B cell (primary cell): ENCODE measurements around the gene TNFRSF6B. TPM values are rescaled to one million over a fixed set of nuclear protein-coding genes. Genes with fewer than 3 reads are reported as not detected.
A peak's percentile ranks its signal among the peaks of the same experiment; 100 is the strongest.

Experiments
- ATAC-seq: fragments of 200-7000 bp; cut with Tn5 transposase; one replicate; pipeline ENCODE4 v1.10.0; 2021; ENCODE audit warnings: low read depth, mild to moderate bottlenecking, moderate number of reproducible peaks, moderate library complexity
- CTCF ChIA-PET: fragments of 350-600 bp; sonication (Branson Sonifier 250); formaldehyde crosslinking; loops from one replicate; lab custom pipeline; 2021; ENCODE audit warnings: antibody characterized with exemption, inconsistent platforms; lab: Charles Lee
- POLR2A ChIA-PET: fragments of 350-600 bp; sonication (Branson Sonifier 250); formaldehyde crosslinking; loops from one replicate; lab custom pipeline; 2021; ENCODE audit warnings: antibody characterized with exemption; lab: Charles Lee
- DNase-seq: peaks from one replicate; pipeline ENCODE4 v3.0.0; 2013
- H2AFZ ChIP-seq: 2 replicates; pipeline ENCODE4 v1.6.1; 2012; ENCODE audit warnings: mild to moderate bottlenecking, low read depth, low read length; ENCODE audit not compliant: insufficient read depth, poor library complexity, severe bottlenecking
- H3K27ac ChIP-seq, 2 donors: 1 replicate in 1 of 2; 2 replicates in 1 of 2; pipeline ENCODE4 v1.5.1; 2012 to 2013; ENCODE audit warnings: low read length in 2 of 2, mild to moderate bottlenecking in 2 of 2, moderate library complexity in 1 of 2
- H3K27me3 ChIP-seq, 4 experiments: fragments of 200-600 bp in 1 of 4; sonication (generic) in 1 of 4; replicated peaks in 1 of 4; 1 replicate in 2 of 4; 2 replicates in 2 of 4; pipeline versions ENCODE4 v1.6.1 to v1.7.0; 2013 to 2016; ENCODE audit warnings: low read length in 3 of 4, mild to moderate bottlenecking in 2 of 4, mixed read lengths in 1 of 4, moderate library complexity in 1 of 4; ENCODE audit not compliant: insufficient read depth in 4 of 4, control insufficient read depth in 3 of 4; ENCODE audit errors: control extremely low read depth in 1 of 4
- H3K36me3 ChIP-seq, 2 experiments: replicated peaks in 1 of 2; 1 replicate in 1 of 2; 2 replicates in 1 of 2; pipeline versions ENCODE4 v1.6.1 to v1.7.1; 2013; ENCODE audit warnings: low read length in 1 of 2; ENCODE audit not compliant: insufficient read depth in 2 of 2, control insufficient read depth in 1 of 2; ENCODE audit errors: control extremely low read depth in 1 of 2, extremely low read depth in 1 of 2
- H3K4me1 ChIP-seq, 2 donors: fragments of 200-600 bp in 1 of 2; sonication (generic) in 1 of 2; 1 replicate in 1 of 2; 2 replicates in 1 of 2; pipeline versions ENCODE4 v1.5.1 to v1.6.1; 2013 to 2017; ENCODE audit warnings: low read length in 2 of 2; ENCODE audit not compliant: control insufficient read depth in 2 of 2, insufficient read depth in 2 of 2
- H3K4me2 ChIP-seq: replicated peaks from 2 replicates; pipeline ENCODE3; 2012; ENCODE audit warnings: mild to moderate bottlenecking, low read depth, low read length; ENCODE audit not compliant: poor library complexity, severe bottlenecking
- H3K4me3 ChIP-seq, 5 experiments: fragments of 200-600 bp in 1 of 5; sonication (generic) in 1 of 5; 1 replicate in 3 of 5; 2 replicates in 2 of 5; pipeline versions ENCODE4 v1.5.1 to v1.7.0; 2011 to 2016; ENCODE audit warnings: low read length in 4 of 5, mild to moderate bottlenecking in 4 of 5, low read depth in 2 of 5, control low read depth in 1 of 5, moderate library complexity in 1 of 5; ENCODE audit not compliant: insufficient read depth in 1 of 5; ENCODE audit errors: control extremely low read depth in 1 of 5, extremely low read depth in 1 of 5
- H3K79me2 ChIP-seq: fragments of 200-600 bp; sonication (generic); one replicate; pipeline ENCODE4 v1.6.0; 2016; ENCODE audit warnings: low read length; ENCODE audit not compliant: control insufficient read depth, insufficient read depth
- H3K9ac ChIP-seq: fragments of 200-600 bp; sonication (generic); 2 replicates; pipeline ENCODE4 v1.6.1; 2017; ENCODE audit warnings: mild to moderate bottlenecking, low read length, moderate library complexity
- H3K9me3 ChIP-seq, 3 donors: one replicate each; pipeline versions ENCODE4 v1.6.1 to v1.7.1; 2013; ENCODE audit warnings: low read length in 2 of 3; ENCODE audit not compliant: control insufficient read depth in 2 of 3, insufficient read depth in 1 of 3; ENCODE audit errors: control extremely low read depth in 1 of 3
- H4K20me1 ChIP-seq: 2 replicates; pipeline ENCODE4 v1.6.0; 2012; ENCODE audit warnings: mild to moderate bottlenecking, low read length; ENCODE audit not compliant: insufficient read depth, control insufficient read depth, poor library complexity, severe bottlenecking
- H3K27ac Mint-ChIP-seq: one replicate; pipeline ENCODE4 v1.8.0; 2021; ENCODE audit warnings: mixed read lengths
- H3K27me3 Mint-ChIP-seq: one replicate; pipeline ENCODE4 v1.8.0; 2021; ENCODE audit warnings: mixed read lengths
- H3K4me1 Mint-ChIP-seq: one replicate; pipeline ENCODE4 v1.8.0; 2021; ENCODE audit warnings: mixed read lengths
- H3K4me3 Mint-ChIP-seq: one replicate; pipeline ENCODE4 v1.8.0; 2021; ENCODE audit warnings: mixed read lengths
- H3K9me3 Mint-ChIP-seq: one replicate; pipeline ENCODE4 v1.8.0; 2022; ENCODE audit warnings: mixed read lengths; ENCODE audit not compliant: insufficient read depth
- CTCF ChIP-seq: fragments of 200-600 bp; IDR thresholded peaks from one replicate; pipeline ENCODE4 v1.8.0; 2022; ENCODE audit warnings: antibody characterized with exemption, mild to moderate bottlenecking
- EZH2 ChIP-seq: IDR thresholded peaks from 2 replicates; pipeline ENCODE4 v1.6.1; 2012; ENCODE audit warnings: borderline replicate concordance, low read depth, mild to moderate bottlenecking, moderate library complexity, low read length; ENCODE audit not compliant: insufficient read depth, poor library complexity, severe bottlenecking
- WGBS: methylation state at CpG from one replicate; pipeline ENCODE4 v1.1.5; 2013; ENCODE audit warnings: missing lambda C conversion rate; ENCODE audit not compliant: insufficient coverage; 5-methylcytosine and 5-hydroxymethylcytosine counted together
- intact Hi-C: fragments of 100-400 bp; cut with micrococcal nuclease; formaldehyde crosslinking; loops from one replicate; pipeline ENCODE4 v1.10.0; 2022
- polyA plus RNA-seq: library from polyadenylated mRNA; depleted of rRNA; stranded (reverse); fragments of >200 nt; gene quantifications from 2 replicates; pipeline ENCODE4 v1.2.3, GENCODE V29; 2012
- total RNA-seq, 2 donors: library from RNA; stranded (reverse); fragments of 120-200 nt in 1 of 2; gene quantifications; 1 replicate in 1 of 2; 2 replicates in 1 of 2; pipeline versions ENCODE4 v1.2.3 to v1.2.4, GENCODE V29; 2013 to 2022

Gene TNFRSF6B
- total and polyA plus RNA-seq, 2 donors (not counting 1 experiment from before 2014, with no cell fraction given) = 6.7 TPM; not detected in 1

GRCh38 chr20:63731410-63731809 lies 35.0 kb downstream of the TNFRSF6B start:
- H4K20me1 ChIP-seq = peaks cover 42% of the 10 kb centered on the region
- WGBS = 75% methylated on average over 3 of the region's 5 CpGs
- ChIA-PET CTCF (no interaction called here), POLR2A (interaction anchor here (0.7 kb wide), 1 partner anchor 163 kb away, joined by 4 read pairs; no protein-coding TSS in a partner anchor)
- H3K9ac ChIP-seq = no peak overlapping the region
- no peak overlapping the region for H3K27ac Mint-ChIP-seq
- H3K9me3 Mint-ChIP-seq = no peaks in the 10 kb centered on the region
- no peak overlapping the region for H3K4me3 Mint-ChIP-seq
- no peaks in the 10 kb centered on the region for H3K27me3 ChIP-seq
- H3K27me3 Mint-ChIP-seq = no peaks in the 10 kb centered on the region
- H3K4me1 Mint-ChIP-seq = peaks cover 41% of the 10 kb centered on the region
- TF ChIP-seq CTCF (no peak), EZH2 (no peak)
- peaks cover 3 to 24% of the 10 kb centered on the region in 2 experiments for H3K36me3 ChIP-seq
- H3K4me1 ChIP-seq = peaks cover 45 to 60% of the 10 kb centered on the region in 2 donors
- intact Hi-C loops = no loop called here
- H3K9me3 ChIP-seq = peaks cover 0 to 2% (median 1%) of the 10 kb centered on the region in 3 donors
- no peak overlapping the region for H3K4me3 ChIP-seq
- DNase-seq (no peak), ATAC-seq (no peak)
- no peak overlapping the region for H3K27ac ChIP-seq
- peaks cover 57% of the 10 kb centered on the region for H3K79me2 ChIP-seq
- H2AFZ ChIP-seq = no peak overlapping the region
- peak overlapping the region; percentile 62 for H3K4me2 ChIP-seq

GRCh38 chr20:63732118-63733095 lies 36.0 kb downstream of the TNFRSF6B start:
- H4K20me1 ChIP-seq = peaks cover 49% of the 10 kb centered on the region
- DNase-seq = no peak
- H3K9me3 ChIP-seq = no peaks in the 10 kb centered on the region
- peaks cover 0 to 24% of the 10 kb centered on the region in 2 experiments for H3K36me3 ChIP-seq
- H2AFZ ChIP-seq = no peak overlapping the region
- no peaks in the 10 kb centered on the region for H3K27me3 Mint-ChIP-seq
- no peak overlapping the region for H3K4me3 ChIP-seq
- H3K4me2 ChIP-seq = no peak overlapping the region
- peaks cover 46% of the 10 kb centered on the region for H3K4me1 Mint-ChIP-seq
- H3K4me3 Mint-ChIP-seq = no peak overlapping the region
- CTCF ChIA-PET = no interaction called here
- no peak overlapping the region for H3K27ac Mint-ChIP-seq
- H3K27ac ChIP-seq = no peak overlapping the region
- no peak overlapping the region for H3K9ac ChIP-seq
- H3K27me3 ChIP-seq = no peaks in the 10 kb centered on the region
- peaks cover 47% of the 10 kb centered on the region for H3K79me2 ChIP-seq
- no peaks in the 10 kb centered on the region for H3K9me3 Mint-ChIP-seq
- ATAC-seq = no peak
- POLR2A ChIA-PET = no interaction called here
- TF ChIP-seq CTCF (no peak), EZH2 (no peak)
- intact Hi-C loops = no loop called here
- H3K4me1 ChIP-seq = peaks cover 51 to 65% of the 10 kb centered on the region in 2 donors
- 94% methylated on average over 38 of the region's 38 CpGs for WGBS
